Activated naive CD4-positive, alpha-beta T cell treated with anti-CD3 and anti-CD28 coated beads, Interleukin-2, amount 50 U/mL, for 24 hours (primary cell): ENCODE data around the gene NOXA1.

ENCODE experiments used
- H3K27ac Mint-ChIP-seq: one replicate; pipeline ENCODE4 v1.8.0; 2021; ENCODE audit warnings: mild to moderate bottlenecking, mixed read lengths
- H3K27me3 Mint-ChIP-seq: one replicate; pipeline ENCODE4 v1.8.0; 2021; ENCODE audit warnings: mixed read lengths
- H3K36me3 Mint-ChIP-seq: one replicate; pipeline ENCODE4 v1.8.0; 2021; ENCODE audit warnings: mixed read lengths
- H3K4me1 Mint-ChIP-seq: one replicate; pipeline ENCODE4 v1.8.0; 2021; ENCODE audit warnings: mixed read lengths
- H3K4me3 Mint-ChIP-seq: one replicate; pipeline ENCODE4 v1.8.0; 2021; ENCODE audit warnings: mild to moderate bottlenecking, mixed read lengths
- H3K9me3 Mint-ChIP-seq: one replicate; pipeline ENCODE4 v1.8.0; 2021; ENCODE audit warnings: mixed read lengths

NOXA1 gene

DNA sequence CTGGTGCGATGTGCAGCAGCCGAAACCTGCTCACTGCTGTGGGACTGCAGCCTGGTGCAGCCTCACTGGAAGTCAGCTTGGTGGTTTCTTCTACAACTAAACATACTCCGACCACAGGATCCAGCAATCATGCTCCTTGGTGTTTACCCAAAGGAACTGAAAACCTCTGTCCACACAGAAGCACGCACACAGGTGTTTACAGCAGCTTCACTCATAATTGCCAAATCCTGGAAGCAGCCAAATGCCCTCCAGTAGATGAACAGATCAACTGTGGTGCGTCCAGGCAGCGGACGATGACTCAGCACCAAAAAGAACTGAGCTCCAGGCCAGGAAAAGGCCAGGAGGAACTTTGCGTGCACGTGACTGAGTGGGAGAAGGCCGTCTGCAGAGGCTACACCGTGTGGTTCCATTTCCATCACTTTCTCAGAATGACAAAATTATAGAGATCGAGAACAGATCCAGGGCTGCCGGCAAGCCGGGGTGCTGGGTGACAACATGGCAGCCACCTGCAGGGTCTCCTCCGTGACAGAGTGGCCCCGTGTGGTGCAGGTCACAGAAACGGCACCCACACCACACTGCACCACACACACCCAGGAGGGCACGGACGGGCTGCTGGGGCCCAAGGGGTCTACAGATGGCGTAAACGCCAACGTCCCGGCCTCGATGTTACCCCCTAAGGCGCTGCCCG, 59.0 kb downstream of the NOXA1 start:
- H3K27me3 Mint-ChIP-seq, result no peaks in the 10 kb centered on the region
- no peaks in the 10 kb centered on the region for H3K36me3 Mint-ChIP-seq
- peaks cover 11% of the 10 kb centered on the region for H3K4me1 Mint-ChIP-seq
- H3K9me3 Mint-ChIP-seq, result no peaks in the 10 kb centered on the region
- H3K4me3 Mint-ChIP-seq, result no peak overlapping the region
- no peak overlapping the region for H3K27ac Mint-ChIP-seq
